H9 (cell line): Measurements from ENCODE around the gene ASB15. TPM values are rescaled to one million over a fixed set of nuclear protein-coding genes. Genes with fewer than 3 reads are reported as not detected.

Experiments used
- DNase-seq: peaks from one replicate; pipeline ENCODE4 v3.0.0-alpha.2; 2017
- H2AFZ ChIP-seq: one replicate; pipeline ENCODE4 v1.6.1; 2013; ENCODE audit warnings: mild to moderate bottlenecking, low read length, control low read depth, moderate library complexity
- H2AK5ac ChIP-seq: 2 replicates; pipeline ENCODE4 v1.6.1; 2013; ENCODE audit warnings: low read length, control low read depth, mixed read lengths; ENCODE audit not compliant: insufficient read length
- H2BK120ac ChIP-seq: one replicate; pipeline ENCODE4 v1.6.1; 2013; ENCODE audit warnings: low read depth, mild to moderate bottlenecking, low read length, control low read depth, inconsistent platforms; ENCODE audit not compliant: poor library complexity, severe bottlenecking
- H2BK12ac ChIP-seq: 2 replicates; pipeline ENCODE4 v1.6.1; 2013; ENCODE audit warnings: low read length, control low read depth, mixed read lengths, low read depth; ENCODE audit not compliant: insufficient read length
- H2BK15ac ChIP-seq: 2 replicates; pipeline ENCODE4 v1.6.1; 2013; ENCODE audit warnings: low read depth, low read length, control low read depth
- H2BK20ac ChIP-seq: one replicate; pipeline ENCODE4 v1.6.1; 2013; ENCODE audit warnings: low read depth, mild to moderate bottlenecking, low read length, control low read depth, inconsistent platforms; ENCODE audit not compliant: poor library complexity, severe bottlenecking
- H2BK5ac ChIP-seq: 2 replicates; pipeline ENCODE4 v1.6.1; 2013; ENCODE audit warnings: low read length, control low read depth, mixed read lengths; ENCODE audit not compliant: insufficient read length
- H3K14ac ChIP-seq: 2 replicates; pipeline ENCODE4 v1.6.1; 2013; ENCODE audit warnings: low read length, control low read depth; ENCODE audit not compliant: insufficient read depth
- H3K18ac ChIP-seq: 2 replicates; pipeline ENCODE4 v1.6.1; 2013; ENCODE audit warnings: low read depth, mild to moderate bottlenecking, mixed read lengths, low read length, control low read depth; ENCODE audit not compliant: insufficient read length
- H3K23ac ChIP-seq: 2 replicates; pipeline ENCODE4 v1.6.1; 2013; ENCODE audit warnings: low read length, control low read depth, mixed read lengths, low read depth; ENCODE audit not compliant: insufficient read length
- H3K23me2 ChIP-seq: 2 replicates; pipeline ENCODE4 v1.6.1; 2013; ENCODE audit warnings: low read depth, mild to moderate bottlenecking, mixed read lengths, low read length, control low read depth; ENCODE audit not compliant: insufficient read length, poor library complexity, severe bottlenecking
- H3K27ac ChIP-seq: 2 replicates; pipeline ENCODE4 v1.5.1; 2013; ENCODE audit warnings: low read length, control low read depth, mixed read lengths, low read depth; ENCODE audit not compliant: insufficient read length
- H3K27me3 ChIP-seq: 2 replicates; pipeline ENCODE4 v1.6.1; 2013; ENCODE audit warnings: low read length, control low read depth, inconsistent platforms; ENCODE audit not compliant: insufficient read depth
- H3K4ac ChIP-seq: 2 replicates; pipeline ENCODE4 v1.6.1; 2013; ENCODE audit warnings: low read depth, mild to moderate bottlenecking, control low read depth, inconsistent platforms, low read length, moderate library complexity
- H3K4me1 ChIP-seq: 2 replicates; pipeline ENCODE4 v1.6.1; 2013; ENCODE audit warnings: low read length, control low read depth, inconsistent platforms; ENCODE audit not compliant: insufficient read depth
- H3K4me2 ChIP-seq: 2 replicates; pipeline ENCODE4 v1.6.1; 2013; ENCODE audit warnings: low read length, control low read depth, mixed read lengths; ENCODE audit not compliant: insufficient read length, insufficient read depth
- H3K56ac ChIP-seq: 2 replicates; pipeline ENCODE4 v1.6.1; 2013; ENCODE audit warnings: low read depth, mild to moderate bottlenecking, mixed read lengths, low read length, control low read depth; ENCODE audit not compliant: insufficient read length
- H3K79me1 ChIP-seq: 2 replicates; pipeline ENCODE4 v1.6.1; 2013; ENCODE audit warnings: low read depth, mild to moderate bottlenecking, moderate library complexity, low read length, control low read depth, inconsistent platforms; ENCODE audit not compliant: insufficient read depth, poor library complexity, severe bottlenecking
- H3K79me2 ChIP-seq: 2 replicates; pipeline ENCODE4 v1.6.1; 2013; ENCODE audit warnings: low read length, control low read depth, inconsistent platforms; ENCODE audit not compliant: insufficient read depth
- H3K9ac ChIP-seq: 2 replicates; pipeline ENCODE4 v1.6.1; 2013; ENCODE audit warnings: low read length, control low read depth, mixed read lengths; ENCODE audit not compliant: insufficient read length; ENCODE audit errors: extremely low read depth
- H3K9me3 ChIP-seq: one replicate; pipeline ENCODE4 v1.6.1; 2013; ENCODE audit warnings: low read depth, low read length, inconsistent platforms; ENCODE audit not compliant: control insufficient read depth
- H3T11ph ChIP-seq: one replicate; pipeline ENCODE4 v1.6.1; 2013; ENCODE audit warnings: mild to moderate bottlenecking, low read length, control low read depth, inconsistent platforms
- H4K20me1 ChIP-seq: one replicate; pipeline ENCODE4 v1.6.1; 2013; ENCODE audit not compliant: control insufficient read depth, insufficient read length, insufficient read depth
- H4K5ac ChIP-seq: 2 replicates; pipeline ENCODE4 v1.6.1; 2013; ENCODE audit warnings: low read depth, mild to moderate bottlenecking, mixed read lengths, low read length, control low read depth; ENCODE audit not compliant: insufficient read length
- H4K8ac ChIP-seq: replicated peaks from 2 replicates; pipeline ENCODE4 v1.6.1; 2013; ENCODE audit warnings: low read length, control low read depth, mixed read lengths, low read depth; ENCODE audit not compliant: insufficient read length
- H4K91ac ChIP-seq: 2 replicates; pipeline ENCODE4 v1.6.1; 2013; ENCODE audit warnings: low read depth, mild to moderate bottlenecking, moderate library complexity, mixed read lengths, low read length, control low read depth; ENCODE audit not compliant: insufficient read length
- H3K27ac Mint-ChIP-seq, 3 experiments: 2 replicates in 2 of 3; 3 replicates in 1 of 3; pipeline ENCODE4 v1.8.0; 2020 to 2021; ENCODE audit warnings: mixed read lengths in 3 of 3, mild to moderate bottlenecking in 1 of 3, moderate library complexity in 1 of 3
- H3K27me3 Mint-ChIP-seq: 2 replicates; pipeline ENCODE4 v1.8.0; 2021; ENCODE audit warnings: low read depth, mild to moderate bottlenecking, moderate library complexity, mixed read lengths
- H3K36me3 Mint-ChIP-seq, 3 experiments: 2 replicates in 2 of 3; 3 replicates in 1 of 3; pipeline ENCODE4 v1.8.0; 2020 to 2021; ENCODE audit warnings: low read depth in 3 of 3, mixed read lengths in 3 of 3; ENCODE audit not compliant: insufficient read depth in 1 of 3
- H3K4me1 Mint-ChIP-seq, 2 experiments: 2 replicates each; pipeline ENCODE4 v1.8.0; 2020; ENCODE audit warnings: mixed read lengths in 2 of 2
- H3K4me3 Mint-ChIP-seq, 2 experiments: 2 replicates in 1 of 2; 3 replicates in 1 of 2; pipeline ENCODE4 v1.8.0; 2020 to 2021; ENCODE audit warnings: mild to moderate bottlenecking in 2 of 2, mixed read lengths in 2 of 2, moderate library complexity in 1 of 2
- H3K9me3 Mint-ChIP-seq, 2 experiments: 2 replicates in 1 of 2; 3 replicates in 1 of 2; pipeline ENCODE4 v1.8.0; 2020; ENCODE audit warnings: mild to moderate bottlenecking in 2 of 2, mixed read lengths in 2 of 2, moderate library complexity in 1 of 2
- WGBS: extraction: QIAGEN DNeasy Blood & Tissue Kit; methylation state at CpG from one replicate; pipeline ENCODE4 v1.1.7; 2013; ENCODE audit warnings: missing lambda C conversion rate, low lambda C conversion rate, mixed read lengths; ENCODE audit not compliant: insufficient read length; ENCODE audit errors: extremely low coverage; 5-methylcytosine and 5-hydroxymethylcytosine counted together
- total RNA-seq: library from RNA; stranded (reverse); gene quantifications from 2 replicates; pipeline ENCODE4 v1.2.1, GENCODE V29; 2021
- TF ChIP-seq, protein P1 (sequence below): fragments of 200-600 bp; sonication (generic); conservative IDR thresholded peaks from 3 replicates; pipeline ENCODE4 v1.8.0; 2021; ENCODE audit warnings: antibody characterized with exemption, mild to moderate bottlenecking

ASB15 gene
- total RNA-seq, 1 experiment from 2014 or later: not detected

DNA sequence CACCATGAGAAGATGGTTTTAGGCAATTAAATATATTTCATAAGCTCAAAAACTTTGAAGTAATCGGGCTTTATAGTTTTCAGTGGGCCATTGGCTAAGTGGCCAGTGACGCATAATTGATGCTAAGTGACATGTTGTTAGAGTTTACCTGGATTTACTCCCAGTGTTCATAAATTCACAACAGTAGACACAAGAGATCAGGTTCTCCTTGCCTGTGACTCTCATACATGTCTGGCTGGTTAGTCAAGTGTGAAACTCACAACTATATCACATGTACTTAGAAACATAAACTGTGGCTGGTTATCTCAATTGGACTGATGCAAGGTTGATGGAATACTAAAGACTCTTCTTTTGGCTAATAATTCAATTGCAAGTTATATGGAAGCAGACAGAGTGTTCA lies 26.2 kb downstream of the ASB15 start:
- H3K4me2 ChIP-seq: no peak overlapping the region
- Mint-ChIP-seq H3K9me3 (no peaks in the 10 kb centered on the region), H3K27me3 (no peaks in the 10 kb centered on the region), H3K4me1 (peaks cover 3 to 6% of the 10 kb centered on the region in 2 experiments; a peak in 3 of 4 replicates), H3K27ac (no peak overlapping the region), H3K4me3 (no peak overlapping the region), H3K36me3 (no peaks in the 10 kb centered on the region)
- no peak overlapping the region for H4K91ac ChIP-seq
- no peak overlapping the region for H3K18ac ChIP-seq
- no peak overlapping the region for H3K4ac ChIP-seq
- H3K14ac ChIP-seq: no peak overlapping the region
- no peaks in the 10 kb centered on the region for H3K9me3 ChIP-seq
- H2BK5ac ChIP-seq: no peak overlapping the region
- no peak overlapping the region for H4K5ac ChIP-seq
- H3K27me3 ChIP-seq: no peaks in the 10 kb centered on the region
- no peak overlapping the region for H3T11ph ChIP-seq
- no peak overlapping the region for H3K23ac ChIP-seq
- no peaks in the 10 kb centered on the region for H4K20me1 ChIP-seq
- no peak overlapping the region for H3K9ac ChIP-seq
- no CpG with 5 or more reads among the region's 2 CpGs for WGBS
- H3K23me2 ChIP-seq: no peaks in the 10 kb centered on the region
- H2AK5ac ChIP-seq: no peak overlapping the region
- peaks cover 5% of the 10 kb centered on the region; the same call in 1 of the 2 replicates for H3K4me1 ChIP-seq
- H3K79me1 ChIP-seq: no peaks in the 10 kb centered on the region
- H2BK12ac ChIP-seq: no peak overlapping the region
- H2AFZ ChIP-seq: no peak overlapping the region
- H2BK20ac ChIP-seq: no peak overlapping the region
- TF ChIP-seq, protein P1, sequence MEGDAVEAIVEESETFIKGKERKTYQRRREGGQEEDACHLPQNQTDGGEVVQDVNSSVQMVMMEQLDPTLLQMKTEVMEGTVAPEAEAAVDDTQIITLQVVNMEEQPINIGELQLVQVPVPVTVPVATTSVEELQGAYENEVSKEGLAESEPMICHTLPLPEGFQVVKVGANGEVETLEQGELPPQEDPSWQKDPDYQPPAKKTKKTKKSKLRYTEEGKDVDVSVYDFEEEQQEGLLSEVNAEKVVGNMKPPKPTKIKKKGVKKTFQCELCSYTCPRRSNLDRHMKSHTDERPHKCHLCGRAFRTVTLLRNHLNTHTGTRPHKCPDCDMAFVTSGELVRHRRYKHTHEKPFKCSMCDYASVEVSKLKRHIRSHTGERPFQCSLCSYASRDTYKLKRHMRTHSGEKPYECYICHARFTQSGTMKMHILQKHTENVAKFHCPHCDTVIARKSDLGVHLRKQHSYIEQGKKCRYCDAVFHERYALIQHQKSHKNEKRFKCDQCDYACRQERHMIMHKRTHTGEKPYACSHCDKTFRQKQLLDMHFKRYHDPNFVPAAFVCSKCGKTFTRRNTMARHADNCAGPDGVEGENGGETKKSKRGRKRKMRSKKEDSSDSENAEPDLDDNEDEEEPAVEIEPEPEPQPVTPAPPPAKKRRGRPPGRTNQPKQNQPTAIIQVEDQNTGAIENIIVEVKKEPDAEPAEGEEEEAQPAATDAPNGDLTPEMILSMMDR: no peak
- no peak overlapping the region for H3K56ac ChIP-seq
- no peak for DNase-seq
- no peaks in the 10 kb centered on the region for H3K79me2 ChIP-seq
- no peak overlapping the region for H4K8ac ChIP-seq
- no peak overlapping the region for H2BK120ac ChIP-seq
- no peak overlapping the region for H2BK15ac ChIP-seq
- H3K27ac ChIP-seq: no peak overlapping the region
